HG02938 (cell line): ENCODE results near the gene SPDEF.

Source experiments
- ATAC-seq: cut with Tn5 transposase; IDR thresholded peaks from one replicate; pipeline ENCODE4 v1.9.1; 2021; ENCODE audit warnings: mild to moderate bottlenecking, moderate library complexity; ENCODE audit not compliant: unreplicated experiment

The SPDEF gene

DNA sequence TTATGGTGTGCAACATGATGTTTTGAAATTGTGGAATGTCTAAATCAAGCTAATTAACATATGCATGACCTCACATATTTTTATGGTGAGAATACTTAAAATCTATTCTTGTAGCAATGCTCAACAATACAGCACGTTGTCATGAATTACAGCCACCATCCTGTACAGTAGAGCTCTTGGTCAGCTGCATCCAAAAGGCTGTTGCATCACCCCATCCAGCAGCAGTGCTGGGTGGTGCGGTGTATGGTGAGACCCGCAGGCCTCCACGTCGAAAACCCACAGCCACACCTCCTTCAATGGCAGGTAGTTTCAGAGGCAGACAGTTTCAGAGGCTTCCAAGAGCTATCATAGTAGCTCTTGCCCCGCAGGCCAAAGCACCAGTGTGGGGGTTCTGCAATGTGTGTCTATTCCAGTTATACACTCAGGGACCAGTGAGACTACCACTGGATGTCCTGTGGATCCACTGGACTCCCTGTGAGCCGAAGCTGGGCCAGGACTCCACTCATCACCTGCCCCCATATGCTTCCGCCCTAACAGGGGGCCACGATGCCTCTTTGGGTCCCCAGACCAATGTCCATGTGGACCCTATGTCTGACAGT, 66.8 kb downstream of the SPDEF start:
- no peak for ATAC-seq
